ENCODE data around the gene UBA1. TPM values are rescaled to one million over a fixed set of nuclear protein-coding genes. Genes with fewer than 3 reads are reported as not detected.

The UBA1 gene
- total RNA-seq, 3 donors from 2014 or later (not counting 1 experiment from before 2014, with no cell fraction given) = 118 to 168 (median 120) TPM

GRCh38 chrX:47228550-47229270 lies 35.1 kb downstream of the UBA1 start:
- no peak overlapping the region for H3K4me3 ChIP-seq (ENCODE audit: low read length)
- H3K4me3 Mint-ChIP-seq = no peak overlapping the region
- no peaks in the 10 kb centered on the region for H3K27me3 ChIP-seq (ENCODE audit: control insufficient read depth, insufficient read depth, low read length)
- H3K27ac Mint-ChIP-seq = no peak overlapping the region
- H3K36me3 Mint-ChIP-seq = no peaks in the 10 kb centered on the region
- no peaks in the 10 kb centered on the region for H3K9me3 ChIP-seq (ENCODE audit: control insufficient read depth, insufficient read depth, low read length)
- peaks cover 44% of the 10 kb centered on the region for H3K36me3 ChIP-seq (ENCODE audit: control insufficient read depth, insufficient read depth, low read length)
- ATAC-seq (no peak), DNase-seq (no peak)
- intact Hi-C loops (cut with micrococcal nuclease) = no loop called here
- H3K4me1 ChIP-seq (ENCODE audit: control insufficient read depth, insufficient read depth, low read length) = peaks cover 8% of the 10 kb centered on the region
- no peak for TF ChIP-seq CTCF (IDR thresholded peaks at IDR 0.05)
- peaks cover 9 to 14% of the 10 kb centered on the region in 2 donors for H3K4me1 Mint-ChIP-seq
- no peak overlapping the region for H3K27ac ChIP-seq (ENCODE audit: low read length)
- 93% methylated on average over 11 of the region's 12 CpGs for WGBS (ENCODE audit: insufficient coverage)
- no peaks in the 10 kb centered on the region for H3K9me3 Mint-ChIP-seq
- H3K27me3 Mint-ChIP-seq (ENCODE audit: low read depth in 2 of 2) = no peaks in the 10 kb centered on the region

- DNase-seq (no peak), ATAC-seq (no peak)
- no peak for TF ChIP-seq CTCF (IDR thresholded peaks at IDR 0.05)
- H3K36me3 Mint-ChIP-seq = no peaks in the 10 kb centered on the region
- H3K4me1 ChIP-seq (ENCODE audit: control insufficient read depth, insufficient read depth, low read length) = peaks cover 8% of the 10 kb centered on the region
- no peak overlapping the region for H3K4me3 ChIP-seq (ENCODE audit: low read length)
- intact Hi-C loops (cut with micrococcal nuclease) = no loop called here
- no peaks in the 10 kb centered on the region for H3K27me3 Mint-ChIP-seq (ENCODE audit: low read depth in 2 of 2)
- H3K4me1 Mint-ChIP-seq = peaks cover 9 to 14% of the 10 kb centered on the region in 2 donors
- no peaks in the 10 kb centered on the region for H3K27me3 ChIP-seq (ENCODE audit: control insufficient read depth, insufficient read depth, low read length)
- WGBS (ENCODE audit: insufficient coverage) = 98% methylated on average over 6 of the region's 6 CpGs
- H3K9me3 Mint-ChIP-seq = no peaks in the 10 kb centered on the region
- H3K36me3 ChIP-seq (ENCODE audit: control insufficient read depth, insufficient read depth, low read length) = peaks cover 37% of the 10 kb centered on the region
- no peak overlapping the region for H3K4me3 Mint-ChIP-seq
- no peak overlapping the region for H3K27ac Mint-ChIP-seq
- no peak overlapping the region for H3K27ac ChIP-seq (ENCODE audit: low read length)
- no peaks in the 10 kb centered on the region for H3K9me3 ChIP-seq (ENCODE audit: control insufficient read depth, insufficient read depth, low read length)
Measured at GRCh38 chrX:47229427-47229826, 35.8 kb downstream of the UBA1 start.

GRCh38 chrX:47230136-47230868 lies 36.7 kb downstream of the UBA1 start:
- Mint-ChIP-seq H3K27me3 (ENCODE audit: low read depth in 2 of 2) (no peaks in the 10 kb centered on the region), H3K36me3 (no peaks in the 10 kb centered on the region), H3K9me3 (no peaks in the 10 kb centered on the region), H3K4me1 (peaks cover 13 to 16% of the 10 kb centered on the region in 2 donors), H3K27ac (peak overlapping the region in 1 of 2 donors; percentile 62), H3K4me3 (no peak overlapping the region)
- Histone ChIP-seq H3K36me3 (ENCODE audit: control insufficient read depth, insufficient read depth, low read length) (peaks cover 29% of the 10 kb centered on the region), H3K4me1 (ENCODE audit: control insufficient read depth, insufficient read depth, low read length) (peaks cover 8% of the 10 kb centered on the region), H3K9me3 (ENCODE audit: control insufficient read depth, insufficient read depth, low read length) (no peaks in the 10 kb centered on the region), H3K27ac (ENCODE audit: low read length) (no peak overlapping the region), H3K4me3 (ENCODE audit: low read length) (no peak overlapping the region), H3K27me3 (ENCODE audit: control insufficient read depth, insufficient read depth, low read length) (no peaks in the 10 kb centered on the region)
- 99% methylated on average over 5 of the region's 5 CpGs for WGBS (ENCODE audit: insufficient coverage)
- ATAC-seq = no peak
- no peak for TF ChIP-seq CTCF (IDR thresholded peaks at IDR 0.05)
- no peak for DNase-seq
- intact Hi-C loops (cut with micrococcal nuclease) = no loop called here
